WI38 (cell line): ENCODE results near the gene GRM3.

ENCODE experiments used
- H3K4me3 ChIP-seq: 2 replicates; pipeline ENCODE4 v1.5.1; 2011; ENCODE audit warnings: low read depth, mild to moderate bottlenecking, control low read depth, low read length
- CTCF ChIP-seq: IDR thresholded peaks from 2 replicates; pipeline ENCODE4 v1.5.1; 2012; ENCODE audit warnings: low read depth, mild to moderate bottlenecking, control low read depth, low read length

Gene GRM3

GRCh38 chr7:86889501-86889900, 245.8 kb downstream of the GRM3 start:
- no peak overlapping the region for H3K4me3 ChIP-seq
- TF ChIP-seq CTCF = no peak

GRCh38 chr7:86898171-86898570, 254.5 kb downstream of the GRM3 start:
- no peak overlapping the region for H3K4me3 ChIP-seq
- no peak for TF ChIP-seq CTCF

GRCh38 chr7:86900886-86901285, 257.2 kb downstream of the GRM3 start:
- TF ChIP-seq CTCF = no peak
- H3K4me3 ChIP-seq = no peak overlapping the region

- no peak overlapping the region for H3K4me3 ChIP-seq
- no peak for TF ChIP-seq CTCF
Measured at GRCh38 chr7:86904949-86905834, 261.5 kb downstream of the GRM3 start.

GRCh38 chr7:86908948-86909347, 265.2 kb downstream of the GRM3 start:
- no peak for TF ChIP-seq CTCF
- H3K4me3 ChIP-seq = no peak overlapping the region

- H3K4me3 ChIP-seq = no peak overlapping the region
Measured at GRCh38 chr7:86911659-86912058, 267.9 kb downstream of the GRM3 start.

More at GRCh38 chr7:86911659-86912058, 267.9 kb downstream of the GRM3 start:
- TF ChIP-seq CTCF = no peak
